Measurements from ENCODE around the gene NPAS4. TPM values are rescaled to one million over a fixed set of nuclear protein-coding genes. Genes with fewer than 3 reads are reported as not detected.
"Not testable (repeated sequence)": the region's sequence is repeated elsewhere in the genome, so short reads cannot be mapped to it uniquely, and the experiment has no call there.

NPAS4 gene
- total RNA-seq, 4 donors from 2014 or later: 0.19 TPM; not detected in 3

GRCh38 chr11:66429983-66430602 lies 9.3 kb downstream of the NPAS4 start:
- intact Hi-C loops (cut with DNase I; ENCODE audit: low total_unique reads): no loop called here
- WGBS, 2 donors: 31 to 40% methylated on average over 9 of the region's 9 CpGs
- peak; percentile 46 to 92 for DNase-seq (ENCODE audit: low spot score in 2 of 2)
- TF ChIP-seq, protein P1, sequence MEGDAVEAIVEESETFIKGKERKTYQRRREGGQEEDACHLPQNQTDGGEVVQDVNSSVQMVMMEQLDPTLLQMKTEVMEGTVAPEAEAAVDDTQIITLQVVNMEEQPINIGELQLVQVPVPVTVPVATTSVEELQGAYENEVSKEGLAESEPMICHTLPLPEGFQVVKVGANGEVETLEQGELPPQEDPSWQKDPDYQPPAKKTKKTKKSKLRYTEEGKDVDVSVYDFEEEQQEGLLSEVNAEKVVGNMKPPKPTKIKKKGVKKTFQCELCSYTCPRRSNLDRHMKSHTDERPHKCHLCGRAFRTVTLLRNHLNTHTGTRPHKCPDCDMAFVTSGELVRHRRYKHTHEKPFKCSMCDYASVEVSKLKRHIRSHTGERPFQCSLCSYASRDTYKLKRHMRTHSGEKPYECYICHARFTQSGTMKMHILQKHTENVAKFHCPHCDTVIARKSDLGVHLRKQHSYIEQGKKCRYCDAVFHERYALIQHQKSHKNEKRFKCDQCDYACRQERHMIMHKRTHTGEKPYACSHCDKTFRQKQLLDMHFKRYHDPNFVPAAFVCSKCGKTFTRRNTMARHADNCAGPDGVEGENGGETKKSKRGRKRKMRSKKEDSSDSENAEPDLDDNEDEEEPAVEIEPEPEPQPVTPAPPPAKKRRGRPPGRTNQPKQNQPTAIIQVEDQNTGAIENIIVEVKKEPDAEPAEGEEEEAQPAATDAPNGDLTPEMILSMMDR (IDR thresholded peaks at IDR 0.05): no peak
- no peak for TF ChIP-seq POLR2A (IDR thresholded peaks at IDR 0.05)
- H3K4me3 ChIP-seq (ENCODE audit: low read depth, poor library complexity, severe bottlenecking): no peak overlapping the region

DNA sequence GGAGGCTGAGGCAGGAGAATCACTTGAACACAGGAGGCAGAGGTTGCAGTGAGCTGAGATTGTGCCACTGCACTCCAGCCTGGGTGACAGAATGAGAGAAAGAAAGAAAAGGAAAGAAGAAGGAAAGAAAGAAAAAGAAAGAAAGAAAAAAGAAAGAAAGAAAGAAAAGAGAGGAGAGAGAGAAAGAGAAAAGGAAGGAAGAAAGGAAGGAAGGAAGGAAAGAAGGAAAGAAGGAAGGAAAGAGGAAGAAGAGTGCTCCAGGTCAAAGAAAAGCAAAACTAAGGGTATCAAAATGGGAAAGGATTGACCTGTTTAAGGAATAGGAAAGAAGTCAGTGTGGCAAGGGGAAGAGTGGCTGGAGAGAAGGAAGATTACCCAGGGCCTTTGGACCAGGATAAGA lies 10.5 kb downstream of the NPAS4 start:
- intact Hi-C loops (cut with DNase I; ENCODE audit: low total_unique reads); H3K4me3 ChIP-seq (ENCODE audit: low read depth, poor library complexity, severe bottlenecking); DNase-seq (ENCODE audit: low spot score in 2 of 2): not testable (repeated sequence)

- DNase-seq (ENCODE audit: low spot score in 2 of 2); H3K4me3 ChIP-seq (ENCODE audit: low read depth, poor library complexity, severe bottlenecking); intact Hi-C loops (cut with DNase I; ENCODE audit: low total_unique reads): not testable (repeated sequence)
- WGBS, 2 donors: 85 to 86% methylated on average over 8 of the region's 8 CpGs
These were observed 11.1 kb downstream of the NPAS4 start for GRCh38 chr11:66431871-66432329.

GRCh38 chr11:66432597-66432996 lies 11.8 kb downstream of the NPAS4 start:
- WGBS, 2 donors: 90 to 93% methylated on average over 7 of the region's 7 CpGs
- intact Hi-C loops (cut with DNase I; ENCODE audit: low total_unique reads): no loop called here
- TF ChIP-seq, protein P1 (IDR thresholded peaks at IDR 0.05): no peak
- no peak for TF ChIP-seq POLR2A (IDR thresholded peaks at IDR 0.05)
- DNase-seq (ENCODE audit: low spot score in 2 of 2): no peak
- H3K4me3 ChIP-seq (ENCODE audit: low read depth, poor library complexity, severe bottlenecking): no peak overlapping the region

DNA sequence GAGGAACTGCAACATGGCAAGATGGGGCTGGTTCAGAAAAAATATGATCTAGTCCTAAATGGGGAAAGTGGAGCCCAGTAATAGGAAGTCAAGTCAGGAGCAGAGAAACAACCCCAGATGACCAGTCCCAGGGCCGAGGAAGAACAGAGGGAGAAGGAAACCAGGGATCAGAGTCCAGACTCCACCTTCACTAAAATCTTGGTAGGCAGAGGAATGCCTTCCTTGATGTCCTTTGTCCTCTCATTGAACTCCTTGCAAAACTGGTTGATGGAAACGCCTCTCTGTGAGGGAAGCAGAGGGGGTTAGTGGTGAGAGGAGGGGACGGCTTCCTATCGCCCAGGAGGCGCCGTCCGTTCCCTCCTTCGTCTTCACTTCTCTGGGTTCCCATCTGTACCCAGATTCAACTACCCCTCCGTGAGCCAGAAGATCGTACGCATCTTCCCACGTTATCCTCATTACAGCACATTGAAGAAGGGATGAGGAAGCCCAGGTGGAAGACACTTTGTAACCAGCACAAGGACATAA lies 17.2 kb downstream of the NPAS4 start:
- TF ChIP-seq, protein P1 (IDR thresholded peaks at IDR 0.05): no peak
- TF ChIP-seq POLR2A (IDR thresholded peaks at IDR 0.05): no peak
- intact Hi-C loops (cut with DNase I; ENCODE audit: low total_unique reads): no loop called here

DNA sequence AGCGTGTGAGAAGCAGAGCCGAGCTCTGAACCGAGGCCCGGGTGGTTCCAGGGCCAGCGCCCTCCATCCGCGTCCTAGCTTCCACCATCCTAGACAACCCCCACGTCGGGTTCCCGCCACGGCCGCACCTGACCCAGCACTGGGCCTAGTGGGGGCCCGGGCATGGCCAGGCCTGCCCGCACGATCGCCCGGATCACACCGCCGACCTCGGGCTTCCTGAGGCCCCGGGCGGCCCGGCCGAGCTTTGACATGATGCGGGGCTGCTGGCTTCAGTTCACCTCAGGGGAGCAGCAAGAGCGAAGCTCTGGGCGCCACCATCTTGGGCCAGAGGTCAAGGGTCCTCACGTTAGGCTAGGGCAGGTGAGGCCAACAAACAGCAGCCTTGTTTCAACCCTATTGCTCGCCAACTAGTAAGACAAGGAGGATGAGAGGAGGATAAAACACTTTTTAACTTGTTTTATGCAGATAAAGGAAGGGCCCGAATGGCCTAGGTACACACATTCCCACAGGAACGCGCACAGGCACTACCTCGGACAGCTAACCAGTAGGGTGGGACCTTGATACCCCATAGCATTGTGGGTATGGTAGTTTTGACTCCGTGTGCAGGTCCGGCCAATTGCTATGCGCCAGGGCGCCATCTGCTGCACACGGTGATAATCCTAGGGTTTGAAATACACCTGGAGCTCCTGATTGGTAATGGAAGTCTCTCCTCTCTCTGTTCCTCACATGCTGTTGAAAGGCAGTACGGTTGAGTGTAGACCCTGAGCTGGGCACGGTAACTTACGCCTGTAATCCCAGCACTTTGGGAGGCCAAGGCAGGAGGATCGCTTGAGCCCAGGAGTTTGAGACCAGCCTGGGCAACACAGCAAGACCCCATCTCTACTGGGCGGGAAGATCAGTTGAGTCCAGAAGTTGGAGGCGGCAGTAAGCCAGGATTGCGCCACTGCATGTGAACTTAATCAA lies 17.9 kb downstream of the NPAS4 start, which contains the start of gene MRPL11:
MRPL11 (minus strand) TSS at position 345 of the 963 bp plus-strand sequence; CDS start at position 251, 94 bp downstream.
- intact Hi-C loops (cut with DNase I; ENCODE audit: low total_unique reads): no loop called here
- H3K4me3 ChIP-seq (ENCODE audit: low read depth, poor library complexity, severe bottlenecking): peak within 1 kb of the TSS; percentile 76
- peak; percentile 85 to 94 for DNase-seq (ENCODE audit: low spot score in 2 of 2)
- TF ChIP-seq, protein P1 (IDR thresholded peaks at IDR 0.05): no peak
- no peak for TF ChIP-seq POLR2A (IDR thresholded peaks at IDR 0.05)
- WGBS, 2 donors: 9% methylated on average over 45 of the region's 45 CpGs

More for the DNA sequence above, 17.2 kb downstream of the NPAS4 start:
- DNase-seq (ENCODE audit: low spot score in 2 of 2): no peak
- H3K4me3 ChIP-seq (ENCODE audit: low read depth, poor library complexity, severe bottlenecking): peak overlapping the region; percentile 76
- 5% methylated on average over 12 of the region's 12 CpGs for WGBS, 2 donors

DNA sequence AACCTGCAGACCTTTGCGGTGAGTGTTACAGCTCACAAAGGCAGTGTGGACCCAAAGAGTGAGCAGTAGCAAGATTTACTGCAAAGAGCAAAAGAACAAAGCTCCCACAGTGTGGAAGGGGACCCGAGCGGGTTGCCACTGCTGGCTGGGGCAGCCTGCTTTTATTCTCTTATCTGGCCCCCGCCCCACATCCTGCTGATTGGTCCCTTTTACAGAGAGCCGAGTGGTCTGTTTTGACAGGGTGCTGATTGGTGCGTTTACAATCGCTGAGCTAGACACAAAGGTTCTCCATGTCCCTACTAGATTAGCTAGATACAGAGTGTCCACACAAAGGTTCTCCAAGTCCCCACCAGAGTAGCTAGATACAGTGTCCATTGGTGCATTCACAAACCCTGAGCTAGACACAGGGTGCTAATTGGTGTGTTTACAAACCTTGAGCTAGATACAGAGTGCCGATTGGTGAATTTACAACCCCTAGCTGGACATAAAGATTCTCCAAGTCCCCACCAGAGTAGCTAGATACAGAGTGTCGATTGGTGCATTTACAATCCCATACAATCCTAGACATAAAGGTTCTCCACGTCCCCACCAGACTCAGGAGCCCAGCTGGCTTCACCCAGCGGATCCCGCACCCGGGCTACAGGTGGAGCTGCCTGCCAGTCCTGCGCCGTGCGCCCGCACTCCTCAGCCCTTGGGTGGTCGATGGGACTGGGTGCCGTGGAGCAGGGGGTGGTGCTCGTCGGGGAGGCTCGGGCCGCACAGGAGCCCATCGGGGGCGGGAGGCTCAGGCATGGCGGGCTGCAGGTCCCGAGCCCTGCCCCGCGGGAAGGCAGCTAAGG lies 19.5 kb downstream of the NPAS4 start:
- H3K4me3 ChIP-seq (ENCODE audit: low read depth, poor library complexity, severe bottlenecking); intact Hi-C loops (cut with DNase I; ENCODE audit: low total_unique reads); DNase-seq (ENCODE audit: low spot score in 2 of 2): not testable (repeated sequence)
- WGBS, 2 donors: 83 to 86% methylated on average over 27 to 29 of the region's 29 CpGs

DNA sequence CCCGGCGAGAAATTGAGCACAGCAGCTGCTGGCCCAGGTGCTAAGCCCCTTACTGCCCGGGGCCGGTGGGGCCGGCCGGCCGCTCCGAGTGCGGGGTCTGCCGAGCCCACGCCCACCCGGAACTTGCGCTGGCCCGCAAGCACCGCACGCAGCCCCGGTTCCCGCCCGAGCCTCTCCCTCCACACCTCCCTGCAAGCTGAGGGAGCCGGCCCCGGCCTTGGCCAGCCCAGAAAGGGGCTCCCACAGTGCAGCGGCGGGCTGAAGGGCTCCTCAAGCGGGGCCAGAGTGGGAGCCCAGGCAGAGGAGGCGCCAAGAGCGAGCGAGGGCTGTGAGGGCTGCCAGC lies 20.1 kb downstream of the NPAS4 start:
- DNase-seq (ENCODE audit: low spot score in 2 of 2): not testable (repeated sequence)

More for the DNA sequence above, 20.1 kb downstream of the NPAS4 start:
- WGBS, 2 donors: 89 to 94% methylated on average over 14 to 22 of the region's 27 CpGs
- intact Hi-C loops (cut with DNase I; ENCODE audit: low total_unique reads); H3K4me3 ChIP-seq (ENCODE audit: low read depth, poor library complexity, severe bottlenecking): not testable (repeated sequence)

Data from lower leg skin (tissue), 4 donors.